Spleen (tissue), 11 donors: ENCODE measurements around the gene PRSS2. TPM values are rescaled to one million over a fixed set of nuclear protein-coding genes. Genes with fewer than 3 reads are reported as not detected.

Experiments
- DNase-seq: peaks from one replicate; pipeline ENCODE4 v3.0.0-alpha.2; 2020
- H3K27ac ChIP-seq, 8 donors: fragments of 200-600 bp; sonication (generic) in 7 of 8; 1 replicate in 4 of 8; 2 replicates in 4 of 8; pipeline versions ENCODE4 v1.5.0 to v1.8.0; 2016 to 2021; ENCODE audit warnings: inconsistent platforms in 4 of 8, mild to moderate bottlenecking in 4 of 8, moderate library complexity in 1 of 8
- H3K27me3 ChIP-seq, 7 donors: fragments of 200-600 bp; sonication (generic) in 6 of 7; replicated peaks in 1 of 7; 1 replicate in 4 of 7; 2 replicates in 3 of 7; pipeline versions ENCODE4 v1.5.0 to v1.8.0; 2016 to 2021; ENCODE audit warnings: inconsistent platforms in 3 of 7, mild to moderate bottlenecking in 1 of 7
- H3K36me3 ChIP-seq, 6 donors: fragments of 200-600 bp; sonication (generic) in 5 of 6; 1 replicate in 4 of 6; 2 replicates in 2 of 6; pipeline versions ENCODE4 v1.5.0 to v1.8.0; 2016 to 2021; ENCODE audit warnings: inconsistent platforms in 2 of 6
- H3K4me1 ChIP-seq, 6 donors: fragments of 200-600 bp; sonication (generic) in 5 of 6; 1 replicate in 3 of 6; 2 replicates in 3 of 6; pipeline versions ENCODE4 v1.5.0 to v1.8.0; 2016 to 2021; ENCODE audit warnings: inconsistent platforms in 3 of 6
- H3K4me3 ChIP-seq, 8 donors: fragments of 200-600 bp; sonication (generic) in 7 of 8; 1 replicate in 4 of 8; 2 replicates in 4 of 8; pipeline versions ENCODE4 v1.5.0 to v1.8.0; 2016 to 2021; ENCODE audit warnings: inconsistent platforms in 4 of 8, mild to moderate bottlenecking in 4 of 8, moderate library complexity in 2 of 8
- H3K9me3 ChIP-seq, 8 donors: fragments of 200-600 bp; sonication (generic) in 7 of 8; 1 replicate in 4 of 8; 2 replicates in 4 of 8; pipeline versions ENCODE4 v1.5.0 to v1.8.0; 2016 to 2021; ENCODE audit warnings: inconsistent platforms in 4 of 8
- POLR2A ChIP-seq, 3 donors: fragments of 450-650 bp; IDR thresholded peaks; one replicate each; pipeline ENCODE4 v1.5.1; 2017; ENCODE audit warnings: antibody characterized with exemption in 3 of 3, mild to moderate bottlenecking in 1 of 3
- POLR2AphosphoS5 ChIP-seq, 3 donors: sonication (generic); formaldehyde crosslinking; IDR thresholded peaks; one replicate each; pipeline ENCODE4 v1.5.1; 2017; ENCODE audit warnings: antibody characterized with exemption in 3 of 3
- WGBS, 5 donors: extraction: QIAGEN DNeasy Blood & Tissue Kit in 3 of 5; methylation state at CpG; one replicate each; pipeline versions ENCODE4 v1.1.5 to v1.1.7; 2013 to 2018; 5-methylcytosine and 5-hydroxymethylcytosine counted together
- intact Hi-C: fragments of 100-400 bp; cut with DNase I; formaldehyde crosslinking; loops from one replicate; pipeline ENCODE4 v1.15.0; 2023; ENCODE audit warnings: low total_unique reads
- polyA plus RNA-seq, 3 donors: library from polyadenylated mRNA; stranded (reverse); fragments of 200-250 nt; gene quantifications; one replicate each; pipeline ENCODE4 v1.2.1, GENCODE V29; 2013
- total RNA-seq, 7 donors: library from RNA; depleted of rRNA in 3 of 7; stranded (reverse); fragments of >200 nt in 3 of 7; fragmentation: NEBNext Ultra II Directional in 4 of 7; extraction: Animal tissue kit (Norgen Biotek cat#: 25700) in 4 of 7; gene quantifications; one replicate each; pipeline versions ENCODE4 v1.1.0 to v1.2.1, GENCODE V29; 2016 to 2021
- TF ChIP-seq, protein P1 (sequence below), 11 experiments: fragments of 200-600 bp in 7 of 11; fragments of 450-650 bp in 4 of 11; sonication (generic) in 4 of 11; IDR thresholded peaks in 8 of 11; conservative IDR thresholded peaks in 3 of 11; 1 replicate in 7 of 11; 2 replicates in 4 of 11; pipeline versions ENCODE4 v1.4.0 to v1.8.0; 2016 to 2021; ENCODE audit warnings: antibody characterized with exemption in 11 of 11, inconsistent platforms in 4 of 11, mild to moderate bottlenecking in 1 of 11
- donor health status: healthy with polysubstance abuse.
- donor health status: DM: no; HTN: no; CAD: no; lungs with moderate emphysema.
- donor health status: DM: no; HTN: no; CAD: no.
- donor health status: Bipolar disorder and iron deficiency.
- donor health status: healthy.
- donor health status: DM: no; HTN: no; CAD: no.
- donor health status: DM: yes; HTN: yes; CAD: no.

The PRSS2 gene
- total and polyA plus RNA-seq, 10 donors, result 1.1 to 14.5 (median 2.6) TPM; not detected in 4

DNA sequence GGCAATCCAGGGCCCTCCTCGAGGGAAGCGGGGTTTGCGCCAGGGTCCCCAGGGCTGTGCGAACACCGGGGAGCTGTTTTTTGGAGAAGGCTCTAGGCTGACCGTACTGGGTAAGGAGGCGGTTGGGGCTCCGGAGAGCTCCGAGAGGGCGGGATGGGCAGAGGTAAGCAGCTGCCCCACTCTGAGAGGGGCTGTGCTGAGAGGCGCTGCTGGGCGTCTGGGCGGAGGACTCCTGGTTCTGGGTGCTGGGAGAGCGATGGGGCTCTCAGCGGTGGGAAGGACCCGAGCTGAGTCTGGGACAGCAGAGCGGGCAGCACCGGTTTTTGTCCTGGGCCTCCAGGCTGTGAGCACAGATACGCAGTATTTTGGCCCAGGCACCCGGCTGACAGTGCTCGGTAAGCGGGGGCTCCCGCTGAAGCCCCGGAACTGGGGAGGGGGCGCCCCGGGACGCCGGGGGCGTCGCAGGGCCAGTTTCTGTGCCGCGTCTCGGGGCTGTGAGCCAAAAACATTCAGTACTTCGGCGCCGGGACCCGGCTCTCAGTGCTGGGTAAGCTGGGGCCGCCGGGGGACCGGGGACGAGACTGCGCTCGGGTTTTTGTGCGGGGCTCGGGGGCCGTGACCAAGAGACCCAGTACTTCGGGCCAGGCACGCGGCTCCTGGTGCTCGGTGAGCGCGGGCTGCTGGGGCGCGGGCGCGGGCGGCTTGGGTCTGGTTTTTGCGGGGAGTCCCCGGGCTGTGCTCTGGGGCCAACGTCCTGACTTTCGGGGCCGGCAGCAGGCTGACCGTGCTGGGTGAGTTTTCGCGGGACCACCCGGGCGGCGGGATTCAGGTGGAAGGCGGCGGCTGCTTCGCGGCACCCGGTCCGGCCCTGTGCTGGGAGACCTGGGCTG, 26.0 kb downstream of the PRSS2 start:
- Histone ChIP-seq H3K9me3 (no peaks in the 10 kb centered on the region), H3K27ac (peak overlapping the region; percentile 91 to 98 (median 94)), H3K4me1 (peaks cover 0 to 91% (median 34%) of the 10 kb centered on the region in 6 donors), H3K4me3 (peak overlapping the region; percentile 30 to 77 (median 40)), H3K36me3 (peaks cover 0 to 14% (median 1%) of the 10 kb centered on the region in 6 donors), H3K27me3 (peaks cover 0 to 43% (median 16%) of the 10 kb centered on the region in 7 donors)
- TF ChIP-seq POLR2AphosphoS5 (IDR thresholded peaks at IDR 0.05), result peak in 2 of 3 donors; percentile 45 to 65
- TF ChIP-seq POLR2A (IDR thresholded peaks at IDR 0.05), result no peak
- TF ChIP-seq, protein P1, sequence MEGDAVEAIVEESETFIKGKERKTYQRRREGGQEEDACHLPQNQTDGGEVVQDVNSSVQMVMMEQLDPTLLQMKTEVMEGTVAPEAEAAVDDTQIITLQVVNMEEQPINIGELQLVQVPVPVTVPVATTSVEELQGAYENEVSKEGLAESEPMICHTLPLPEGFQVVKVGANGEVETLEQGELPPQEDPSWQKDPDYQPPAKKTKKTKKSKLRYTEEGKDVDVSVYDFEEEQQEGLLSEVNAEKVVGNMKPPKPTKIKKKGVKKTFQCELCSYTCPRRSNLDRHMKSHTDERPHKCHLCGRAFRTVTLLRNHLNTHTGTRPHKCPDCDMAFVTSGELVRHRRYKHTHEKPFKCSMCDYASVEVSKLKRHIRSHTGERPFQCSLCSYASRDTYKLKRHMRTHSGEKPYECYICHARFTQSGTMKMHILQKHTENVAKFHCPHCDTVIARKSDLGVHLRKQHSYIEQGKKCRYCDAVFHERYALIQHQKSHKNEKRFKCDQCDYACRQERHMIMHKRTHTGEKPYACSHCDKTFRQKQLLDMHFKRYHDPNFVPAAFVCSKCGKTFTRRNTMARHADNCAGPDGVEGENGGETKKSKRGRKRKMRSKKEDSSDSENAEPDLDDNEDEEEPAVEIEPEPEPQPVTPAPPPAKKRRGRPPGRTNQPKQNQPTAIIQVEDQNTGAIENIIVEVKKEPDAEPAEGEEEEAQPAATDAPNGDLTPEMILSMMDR (IDR thresholded peaks at IDR 0.05 in 8 of 11, conservative IDR thresholded peaks at IDR 0.05 in 3 of 11), result no peak
- intact Hi-C loops, result no loop called here
- WGBS, 5 donors, result 5 to 21% (median 5%) methylated on average over 27 to 74 of the region's 74 CpGs
- DNase-seq, result peak; percentile 84

DNA sequence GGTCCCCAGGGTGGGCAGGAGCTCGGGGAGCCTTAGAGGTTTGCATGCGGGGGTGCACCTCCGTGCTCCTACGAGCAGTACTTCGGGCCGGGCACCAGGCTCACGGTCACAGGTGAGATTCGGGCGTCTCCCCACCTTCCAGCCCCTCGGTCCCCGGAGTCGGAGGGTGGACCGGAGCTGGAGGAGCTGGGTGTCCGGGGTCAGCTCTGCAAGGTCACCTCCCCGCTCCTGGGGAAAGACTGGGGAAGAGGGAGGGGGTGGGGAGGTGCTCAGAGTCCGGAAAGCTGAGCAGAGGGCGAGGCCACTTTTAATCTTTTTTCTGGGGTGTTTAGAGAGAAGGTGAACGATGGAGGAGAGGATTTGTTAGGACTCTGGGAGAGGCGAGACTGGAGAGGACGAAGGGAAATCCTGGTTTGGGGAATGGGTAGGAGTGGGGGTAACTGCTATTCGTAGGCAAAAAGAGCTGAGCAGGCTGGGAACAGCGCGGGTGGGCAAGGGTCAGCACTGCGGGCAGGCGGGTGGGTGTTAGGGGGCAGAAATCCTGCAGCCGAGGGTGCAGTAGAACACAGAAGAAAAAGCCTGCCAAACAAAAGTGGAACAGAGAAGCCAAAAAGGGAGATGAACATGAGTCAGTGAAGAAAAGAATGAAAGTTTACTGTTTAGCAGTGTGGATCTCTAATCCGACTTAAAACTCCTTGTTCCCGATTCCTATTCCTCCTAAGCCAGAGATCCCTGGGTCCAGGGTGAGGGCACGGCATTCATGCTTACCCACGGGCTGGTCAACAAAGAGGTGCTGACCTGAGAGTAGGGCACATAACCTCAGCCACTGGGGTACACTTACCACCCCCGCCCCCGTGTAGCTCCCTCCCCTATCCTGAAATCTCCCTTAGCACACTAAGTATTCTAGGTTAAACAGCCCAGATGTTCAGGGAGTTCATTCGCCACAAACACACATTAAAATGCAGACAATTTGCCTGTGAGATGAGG, 26.9 kb downstream of the PRSS2 start:
- H3K27me3 ChIP-seq, result peaks cover 0 to 43% (median 16%) of the 10 kb centered on the region in 7 donors
- no peaks in the 10 kb centered on the region for H3K9me3 ChIP-seq
- WGBS, 5 donors, result 3 to 7% (median 5%) methylated on average over 27 to 33 of the region's 33 CpGs
- TF ChIP-seq POLR2AphosphoS5 (IDR thresholded peaks at IDR 0.05) (peak; percentile 34 to 54 (median 35)), POLR2A (IDR thresholded peaks at IDR 0.05) (no peak)
- TF ChIP-seq, protein P1 (IDR thresholded peaks at IDR 0.05 in 8 of 11, conservative IDR thresholded peaks at IDR 0.05 in 3 of 11), result no peak
- peak overlapping the region; percentile 91 to 98 (median 94) for H3K27ac ChIP-seq
- H3K4me3 ChIP-seq, result peak overlapping the region; percentile 30 to 77 (median 40)
- H3K4me1 ChIP-seq, result peaks cover 0 to 92% (median 36%) of the 10 kb centered on the region in 6 donors
- DNase-seq, result peak; percentile 83
- intact Hi-C loops, result no loop called here
- H3K36me3 ChIP-seq, result peaks cover 0 to 23% (median 9%) of the 10 kb centered on the region in 6 donors

DNA sequence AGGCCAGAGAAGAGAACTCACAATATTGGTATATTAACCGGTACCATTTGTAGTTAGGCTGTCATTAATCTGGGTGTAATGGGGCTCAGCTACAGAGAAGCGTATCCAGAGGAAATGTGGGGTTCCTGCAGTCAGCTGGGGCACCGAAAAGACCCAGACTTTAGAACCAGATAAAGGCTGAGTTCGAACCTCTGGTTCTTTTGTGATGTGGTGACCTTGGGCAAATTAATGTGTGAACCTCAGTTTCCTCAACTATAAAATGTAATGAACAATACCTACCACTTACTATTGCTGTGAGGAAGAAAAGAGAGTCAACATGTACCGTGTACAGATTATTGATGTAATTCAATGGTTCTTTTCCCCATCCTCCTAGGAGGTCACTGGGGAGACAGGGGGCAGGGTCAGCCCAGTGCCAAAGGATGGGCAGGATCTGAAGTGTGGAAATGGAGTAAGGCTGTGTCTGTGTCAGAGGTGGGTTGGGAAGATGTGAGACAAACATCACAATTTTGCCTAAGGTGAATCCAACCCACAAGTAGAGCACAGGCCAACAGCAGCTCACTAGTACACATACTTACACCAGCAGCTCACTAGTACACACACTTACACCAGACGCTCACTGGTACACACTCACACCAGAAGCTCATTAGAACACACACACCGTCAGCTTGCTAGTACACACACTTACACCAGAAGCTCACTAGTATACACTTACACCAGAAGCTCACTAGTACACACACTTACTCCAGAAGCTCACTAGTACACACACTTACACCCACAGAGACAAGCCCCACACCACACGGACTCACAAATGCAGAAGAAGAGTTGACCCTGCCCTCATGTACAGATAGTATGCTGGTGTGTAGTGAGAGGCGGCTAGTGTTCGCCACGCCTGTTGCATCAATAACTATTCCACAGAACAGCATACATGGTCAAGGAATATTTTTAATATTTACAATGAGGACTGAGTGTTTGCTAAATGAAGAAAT, 28.0 kb downstream of the PRSS2 start:
- peak in 1 of 3 donors; percentile 45 for TF ChIP-seq POLR2AphosphoS5 (IDR thresholded peaks at IDR 0.05)
- TF ChIP-seq POLR2A (IDR thresholded peaks at IDR 0.05), result no peak
- H3K4me1 ChIP-seq, result peaks cover 0 to 92% (median 36%) of the 10 kb centered on the region in 6 donors
- 44 to 63% (median 55%) methylated on average over 11 of the region's 11 CpGs for WGBS, 5 donors
- peaks cover 0 to 43% (median 16%) of the 10 kb centered on the region in 7 donors for H3K27me3 ChIP-seq
- no peak for DNase-seq
- H3K4me3 ChIP-seq, result peak overlapping the region; percentile 30 to 77 (median 40)
- peaks cover 0 to 32% (median 13%) of the 10 kb centered on the region in 6 donors for H3K36me3 ChIP-seq
- intact Hi-C loops, result no loop called here
- peak overlapping the region; percentile 91 to 98 (median 94) for H3K27ac ChIP-seq
- H3K9me3 ChIP-seq, result no peaks in the 10 kb centered on the region
